Measurements from ENCODE around the gene GPR61. TPM values are rescaled to one million over a fixed set of nuclear protein-coding genes. Genes with fewer than 3 reads are reported as not detected.
A peak's percentile ranks its signal among the peaks of the same experiment; 100 is the strongest.

GPR61 gene
- total RNA-seq, 1 experiment from 2014 or later: not detected

GRCh38 chr1:109570414-109570813 lies 30.7 kb downstream of the GPR61 start:
- Mint-ChIP-seq H3K4me3 (ENCODE audit: low read depth, unreplicated experiment) (no peak overlapping the region), H3K9me3 (ENCODE audit: low read depth, unreplicated experiment) (no peaks in the 10 kb centered on the region), H3K27ac (ENCODE audit: unreplicated experiment) (no peak overlapping the region), H3K36me3 (ENCODE audit: insufficient read depth, unreplicated experiment) (no peaks in the 10 kb centered on the region), H3K4me1 (ENCODE audit: low read depth, unreplicated experiment) (peaks cover 20% of the 10 kb centered on the region), H3K27me3 (ENCODE audit: unreplicated experiment) (no peaks in the 10 kb centered on the region)
- CTCF ChIA-PET: interaction anchor here (0.6 to 1.7 kb wide), 4 partner anchors 21 to 414 kb away, joined by 3 to 7 read pairs (median 4); partner anchors contain the start of genes AHCYL1 and GNAI3
- no TSS peak for BruUV-seq (replicated peaks)
- intact Hi-C loops (cut with micrococcal nuclease; ENCODE audit: unreplicated experiment): no loop called here
- DNase-seq: peak; percentile 27
- TF ChIP-seq CTCF (IDR thresholded peaks at IDR 0.05; ENCODE audit: unreplicated experiment): no peak

- intact Hi-C loops (cut with micrococcal nuclease; ENCODE audit: unreplicated experiment): no loop called here
- H3K27me3 Mint-ChIP-seq (ENCODE audit: unreplicated experiment): no peaks in the 10 kb centered on the region
- DNase-seq: no peak
- H3K27ac Mint-ChIP-seq (ENCODE audit: unreplicated experiment): no peak overlapping the region
- no peak for TF ChIP-seq CTCF (IDR thresholded peaks at IDR 0.05; ENCODE audit: unreplicated experiment)
- H3K36me3 Mint-ChIP-seq (ENCODE audit: insufficient read depth, unreplicated experiment): peaks cover 12% of the 10 kb centered on the region
- no peaks in the 10 kb centered on the region for H3K9me3 Mint-ChIP-seq (ENCODE audit: low read depth, unreplicated experiment)
- H3K4me1 Mint-ChIP-seq (ENCODE audit: low read depth, unreplicated experiment): peaks cover 13% of the 10 kb centered on the region
- BruUV-seq (replicated peaks): no TSS peak
- H3K4me3 Mint-ChIP-seq (ENCODE audit: low read depth, unreplicated experiment): no peak overlapping the region
- CTCF ChIA-PET: no interaction called here
Measured at GRCh38 chr1:109573785-109574184, 34.1 kb downstream of the GPR61 start.

GRCh38 chr1:109578947-109579443 lies 39.3 kb downstream of the GPR61 start:
- BruUV-seq (replicated peaks): no TSS peak
- CTCF ChIA-PET: interaction anchor here (0.5 to 0.6 kb wide), 2 partner anchors 65 to 90 kb away, joined by 3 read pairs; no protein-coding TSS in a partner anchor
- Mint-ChIP-seq H3K9me3 (ENCODE audit: low read depth, unreplicated experiment) (no peaks in the 10 kb centered on the region), H3K36me3 (ENCODE audit: insufficient read depth, unreplicated experiment) (peaks cover 12% of the 10 kb centered on the region), H3K27me3 (ENCODE audit: unreplicated experiment) (no peaks in the 10 kb centered on the region), H3K27ac (ENCODE audit: unreplicated experiment) (no peak overlapping the region), H3K4me3 (ENCODE audit: low read depth, unreplicated experiment) (no peak overlapping the region), H3K4me1 (ENCODE audit: low read depth, unreplicated experiment) (no peaks in the 10 kb centered on the region)
- intact Hi-C loops (cut with micrococcal nuclease; ENCODE audit: unreplicated experiment): no loop called here
- no peak for TF ChIP-seq CTCF (IDR thresholded peaks at IDR 0.05; ENCODE audit: unreplicated experiment)
- DNase-seq: no peak

GRCh38 chr1:109579491-109579890 lies 39.8 kb downstream of the GPR61 start:
- DNase-seq: no peak
- H3K27me3 Mint-ChIP-seq (ENCODE audit: unreplicated experiment): no peaks in the 10 kb centered on the region
- BruUV-seq (replicated peaks): no TSS peak
- CTCF ChIA-PET: no interaction called here
- no peak overlapping the region for H3K27ac Mint-ChIP-seq (ENCODE audit: unreplicated experiment)
- H3K36me3 Mint-ChIP-seq (ENCODE audit: insufficient read depth, unreplicated experiment): peaks cover 13% of the 10 kb centered on the region
- no peaks in the 10 kb centered on the region for H3K9me3 Mint-ChIP-seq (ENCODE audit: low read depth, unreplicated experiment)
- H3K4me1 Mint-ChIP-seq (ENCODE audit: low read depth, unreplicated experiment): no peaks in the 10 kb centered on the region
- no peak overlapping the region for H3K4me3 Mint-ChIP-seq (ENCODE audit: low read depth, unreplicated experiment)
- TF ChIP-seq CTCF (IDR thresholded peaks at IDR 0.05; ENCODE audit: unreplicated experiment): no peak
- intact Hi-C loops (cut with micrococcal nuclease; ENCODE audit: unreplicated experiment): no loop called here

All from Calu3 (cell line).